GF-D8 (cell line): ENCODE data around the gene CCDC174.
"Not testable (repeated sequence)": the region's sequence is repeated elsewhere in the genome, so short reads cannot be mapped to it uniquely, and the experiment has no call there.

Source experiments
- DNase-seq: peaks from one replicate; lab custom pipeline; 2025; lab: John Stamatoyannopoulos, UW

Gene CCDC174

GRCh38 chr3:14652360-14652907, 872 bp downstream of the CCDC174 start:
- DNase-seq: not testable (repeated sequence)

- DNase-seq: no peak
Measured at GRCh38 chr3:14657579-14657978, 6.0 kb downstream of the CCDC174 start.

GRCh38 chr3:14658978-14659377, 7.4 kb downstream of the CCDC174 start:
- DNase-seq: no peak

- DNase-seq: no peak
Measured at GRCh38 chr3:14660942-14661341, 9.4 kb downstream of the CCDC174 start.

- DNase-seq: no peak
Measured at GRCh38 chr3:14663396-14664135, 12.0 kb downstream of the CCDC174 start.

GRCh38 chr3:14664170-14664569, 12.6 kb downstream of the CCDC174 start:
- no peak for DNase-seq

GRCh38 chr3:14672588-14672987, 21.0 kb downstream of the CCDC174 start:
- no peak for DNase-seq

- DNase-seq: no peak
Measured at GRCh38 chr3:14674841-14675240, 23.3 kb downstream of the CCDC174 start, which contains the start of gene C3orf20. C3orf20 (plus strand) TSS chr3:14675141; CDS start chr3:14682714, 7,573 bp downstream.

GRCh38 chr3:14676881-14677280, 25.3 kb downstream of the CCDC174 start:
- no peak for DNase-seq

- no peak for DNase-seq
Measured at GRCh38 chr3:14678015-14678503, 26.5 kb downstream of the CCDC174 start.

- no peak for DNase-seq
Measured at GRCh38 chr3:14680115-14680514, 28.6 kb downstream of the CCDC174 start.

GRCh38 chr3:14680716-14681115, 29.2 kb downstream of the CCDC174 start:
- no peak for DNase-seq

- DNase-seq: no peak
Measured at GRCh38 chr3:14684447-14684846, 32.9 kb downstream of the CCDC174 start.

- DNase-seq: peak; percentile 14
Measured at GRCh38 chr3:14685179-14685578, 33.6 kb downstream of the CCDC174 start.

- no peak for DNase-seq
Measured at GRCh38 chr3:14687360-14687759, 35.8 kb downstream of the CCDC174 start.

- DNase-seq: no peak
Measured at GRCh38 chr3:14688525-14688924, 37.0 kb downstream of the CCDC174 start.

- no peak for DNase-seq
Measured at GRCh38 chr3:14689247-14689980, 37.9 kb downstream of the CCDC174 start.

GRCh38 chr3:14691239-14691638, 39.7 kb downstream of the CCDC174 start:
- no peak for DNase-seq

- no peak for DNase-seq
Measured at GRCh38 chr3:14691719-14692118, 40.2 kb downstream of the CCDC174 start.

- no peak for DNase-seq
Measured at GRCh38 chr3:14698601-14699244, 47.2 kb downstream of the CCDC174 start.

GRCh38 chr3:14699643-14700042, 48.1 kb downstream of the CCDC174 start:
- no peak for DNase-seq

- DNase-seq: no peak
Measured at GRCh38 chr3:14700891-14701290, 49.3 kb downstream of the CCDC174 start.
